GM06990 (cell line): ENCODE results near the gene CWC22.
A peak's percentile ranks its signal among the peaks of the same experiment; 100 is the strongest.

Experiments used
- DNase-seq: peaks from one replicate; pipeline ENCODE4 v3.0.0-alpha.2; 2011; ENCODE audit not compliant: insufficient read length; ENCODE audit errors: extremely low read depth
- H3K27me3 ChIP-seq: replicated peaks from 2 replicates; pipeline ENCODE4 v1.6.0; 2011; ENCODE audit warnings: low read length; ENCODE audit not compliant: control insufficient read depth, insufficient read depth
- H3K36me3 ChIP-seq: 2 replicates; pipeline ENCODE4 v1.5.1; 2011; ENCODE audit warnings: low read length; ENCODE audit not compliant: control insufficient read depth, insufficient read depth
- H3K4me3 ChIP-seq: replicated peaks from 2 replicates; pipeline ENCODE4 v1.5.1; 2011; ENCODE audit warnings: low read depth, mild to moderate bottlenecking, control low read depth, low read length
- CTCF ChIP-seq: IDR thresholded peaks from 2 replicates; pipeline ENCODE4 v1.5.1; 2011; ENCODE audit warnings: low read length, control low read depth, mild to moderate bottlenecking, inconsistent platforms; ENCODE audit not compliant: insufficient read depth, poor library complexity, severe bottlenecking

CWC22 gene

DNA sequence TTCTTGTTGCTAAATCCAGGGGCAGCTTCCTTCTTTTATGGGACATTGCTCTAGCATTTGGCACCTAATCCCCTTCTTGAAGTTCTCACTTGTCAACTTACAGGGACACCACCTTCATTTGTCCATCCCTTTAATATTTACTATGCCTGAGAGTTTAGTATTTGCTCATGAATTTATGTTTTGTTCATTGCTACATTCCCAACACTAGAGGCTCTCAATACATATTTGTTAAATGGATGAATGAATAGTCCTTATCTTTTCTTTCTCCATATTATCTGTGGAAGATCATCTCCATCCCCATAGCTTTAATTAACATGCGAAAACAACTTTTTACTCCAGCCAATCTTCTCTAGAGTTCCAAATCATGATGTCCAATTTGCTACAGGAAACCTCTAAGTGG is 5.4 kb downstream of the CWC22 start:
- DNase-seq: no peak
- Histone ChIP-seq H3K36me3 (no peaks in the 10 kb centered on the region; the same call in 1 of the 2 replicates), H3K27me3 (no peaks in the 10 kb centered on the region), H3K4me3 (no peak overlapping the region)
- TF ChIP-seq CTCF: no peak

GRCh38 chr2:180000434-180000833 is 6.7 kb downstream of the CWC22 start:
- Histone ChIP-seq H3K36me3 (no peaks in the 10 kb centered on the region; the same call in 1 of the 2 replicates), H3K4me3 (no peak overlapping the region), H3K27me3 (no peaks in the 10 kb centered on the region)
- no peak for TF ChIP-seq CTCF
- DNase-seq: no peak

DNA sequence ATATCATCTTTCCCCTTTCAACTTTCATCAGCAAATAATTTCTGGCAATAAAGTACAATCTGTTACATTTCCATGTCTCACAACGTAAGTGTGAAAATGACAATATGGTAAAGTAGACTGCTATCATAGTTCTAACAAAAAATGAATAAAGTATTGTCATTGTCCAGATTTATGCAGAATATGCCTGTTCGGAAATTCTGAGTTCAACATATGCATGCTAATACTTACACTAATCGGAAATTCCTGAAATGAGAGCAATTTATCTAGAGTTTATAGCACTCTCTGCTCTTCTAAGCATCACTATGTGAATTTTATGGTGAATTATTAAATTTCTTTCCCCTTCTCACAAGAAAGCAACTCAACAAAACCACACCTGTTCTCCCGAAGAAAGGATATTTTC is 8.1 kb downstream of the CWC22 start:
- H3K4me3 ChIP-seq: no peak overlapping the region
- TF ChIP-seq CTCF: no peak
- H3K36me3 ChIP-seq: no peaks in the 10 kb centered on the region; the same call in 1 of the 2 replicates
- H3K27me3 ChIP-seq: no peaks in the 10 kb centered on the region
- no peak for DNase-seq

DNA sequence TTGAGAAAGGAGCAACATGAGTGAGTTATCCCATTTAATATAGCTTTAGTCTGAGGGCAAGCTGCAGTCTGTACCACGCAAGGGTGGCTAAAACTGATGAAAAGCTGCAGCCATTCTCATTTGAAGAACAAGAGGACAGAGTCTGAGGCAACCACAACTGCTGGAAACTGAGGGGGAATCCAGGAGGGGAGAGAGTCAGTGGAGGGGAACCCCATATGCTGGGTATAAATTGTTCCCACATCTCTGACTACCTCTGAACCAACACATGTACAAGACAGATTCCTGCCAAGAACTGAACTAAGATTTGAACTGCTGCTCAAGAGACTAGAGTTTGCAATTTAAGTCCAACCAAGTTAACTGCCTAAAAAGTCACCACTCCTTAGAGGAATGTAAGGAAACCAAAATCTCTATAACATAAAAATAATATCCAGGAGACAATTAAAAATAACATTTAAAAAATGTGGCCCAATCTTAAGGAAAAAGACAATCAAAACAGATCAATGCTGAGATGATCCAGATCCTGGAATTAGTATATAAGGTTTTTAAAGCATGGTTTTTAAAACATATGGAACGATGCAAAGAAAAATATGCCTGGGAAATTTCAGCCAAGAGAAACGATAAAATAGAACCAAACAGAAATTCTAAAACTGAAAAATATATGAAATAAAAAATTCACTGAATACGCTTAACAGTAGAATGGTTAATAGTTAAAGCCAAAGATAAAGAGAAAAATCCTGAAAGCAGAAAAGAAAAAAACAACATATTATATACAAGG is 11.2 kb downstream of the CWC22 start:
- no peak for DNase-seq
- Histone ChIP-seq H3K4me3 (no peak overlapping the region), H3K27me3 (no peaks in the 10 kb centered on the region), H3K36me3 (no peaks in the 10 kb centered on the region; the same call in 1 of the 2 replicates)
- TF ChIP-seq CTCF: no peak

DNA sequence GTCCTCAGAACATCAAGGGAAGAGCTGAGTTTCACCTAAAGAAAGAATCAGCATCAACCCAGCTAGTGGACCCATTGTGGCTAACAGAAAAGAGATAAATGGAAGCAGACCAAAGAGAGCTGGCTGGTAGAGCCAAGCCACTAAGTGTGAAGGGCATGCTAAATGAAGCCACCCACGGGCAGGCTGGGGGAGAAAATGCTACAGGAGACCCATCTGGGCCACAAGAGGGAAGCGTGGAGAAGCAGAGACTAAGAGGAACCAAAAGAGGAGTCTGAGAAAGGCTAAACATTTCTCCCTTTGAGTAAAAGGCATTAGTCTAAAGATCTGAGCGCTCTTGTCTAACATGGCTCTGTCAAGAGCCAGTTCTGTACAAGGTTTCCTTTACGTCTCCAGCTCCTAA is 15.8 kb downstream of the CWC22 start:
- no peak for DNase-seq
- Histone ChIP-seq H3K4me3 (no peak overlapping the region), H3K36me3 (peaks cover 3% of the 10 kb centered on the region), H3K27me3 (no peaks in the 10 kb centered on the region)
- peak; percentile 16 for TF ChIP-seq CTCF

DNA sequence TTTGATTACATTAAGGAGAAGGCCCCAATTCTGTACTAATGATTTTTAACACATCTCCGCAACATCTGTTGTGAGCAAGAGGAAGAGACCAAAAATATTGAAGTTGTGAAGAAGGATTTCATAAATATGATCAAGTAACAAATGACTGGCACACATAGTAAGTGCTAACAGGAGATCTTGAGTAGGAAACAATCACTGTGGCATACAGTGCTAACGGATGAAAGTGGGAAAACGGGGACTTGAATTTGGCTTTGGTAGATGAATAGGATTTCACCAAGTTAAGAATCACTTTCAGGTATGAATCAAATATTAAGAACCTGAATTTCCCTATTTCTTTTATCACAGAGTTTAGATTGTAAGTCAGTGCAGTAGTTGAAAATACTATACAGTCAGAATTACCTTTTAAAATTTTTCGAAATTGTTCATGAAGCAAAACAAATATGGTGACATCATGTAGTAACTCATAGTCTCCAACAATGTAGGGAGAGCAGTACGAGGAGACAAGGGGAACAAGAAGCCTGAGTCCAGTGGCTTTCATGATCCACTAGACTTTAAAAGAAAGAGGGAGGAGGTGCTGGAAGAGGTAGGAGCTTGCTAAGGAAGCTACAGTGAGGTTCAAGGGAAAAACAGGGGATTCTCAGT is 16.3 kb downstream of the CWC22 start:
- TF ChIP-seq CTCF: no peak

More for the DNA sequence above, 16.3 kb downstream of the CWC22 start:
- Histone ChIP-seq H3K4me3 (no peak overlapping the region), H3K27me3 (no peaks in the 10 kb centered on the region), H3K36me3 (peaks cover 3% of the 10 kb centered on the region)
- DNase-seq: no peak
